ENCODE data around the gene AP5S1.
A peak's percentile ranks its signal among the peaks of the same experiment; 100 is the strongest.

- TF ChIP-seq POLR2A (IDR thresholded peaks at IDR 0.05) (no peak), CTCF (IDR thresholded peaks at IDR 0.05) (peak in 11 of 12 donors; percentile 21 to 54 (median 39))
Observed at GRCh38 chr20:3781153-3781910, 39.0 kb upstream of the AP5S1 start, which contains the start of gene SPEF1.

All from heart left ventricle (tissue), 13 donors.